Liver (tissue), 3 donors: ENCODE data around the gene IL17A.

ENCODE experiments used
- CTCF ChIP-seq: fragments of 150-350 bp; IDR thresholded peaks from 2 replicates; pipeline ENCODE4 v1.5.1; 2017; ENCODE audit warnings: improper control_type of control experiment, low read depth, low read length; ENCODE audit not compliant: missing input control
- HNF4A ChIP-seq, 2 donors: conservative IDR thresholded peaks; 2 replicates each; pipeline ENCODE4 v1.6.1; 2016; ENCODE audit warnings: antibody characterized with exemption in 2 of 2, mild to moderate bottlenecking in 2 of 2
- HNF4G ChIP-seq: IDR thresholded peaks from 2 replicates; pipeline ENCODE4 v1.6.1; 2016; ENCODE audit warnings: antibody characterized with exemption
- JUND ChIP-seq, 2 donors: IDR thresholded peaks; 2 replicates each; pipeline ENCODE4 v1.6.1; 2016; ENCODE audit warnings: antibody characterized with exemption in 2 of 2
- MAX ChIP-seq: IDR thresholded peaks from 2 replicates; pipeline ENCODE4 v1.6.1; 2016; ENCODE audit warnings: antibody characterized with exemption
- SP1 ChIP-seq: IDR thresholded peaks from 2 replicates; pipeline ENCODE4 v1.6.1; 2018; ENCODE audit warnings: antibody characterized with exemption, mild to moderate bottlenecking
- ZBTB33 ChIP-seq: IDR thresholded peaks from 2 replicates; pipeline ENCODE4 v1.6.1; 2016; ENCODE audit warnings: antibody characterized with exemption
- donor health status: healthy.
- donor health status: healthy.

- TF ChIP-seq CTCF (no peak), HNF4G (no peak), JUND (IDR thresholded peaks at IDR 0.05) (no peak), HNF4A (conservative IDR thresholded peaks at IDR 0.05) (no peak), SP1 (no peak), MAX (no peak), ZBTB33 (no peak)
Measured at GRCh38 chr6:52201046-52201445, 14.9 kb downstream of the IL17A start.
